ENCODE data around the gene FHOD3.

- TF ChIP-seq POLR2AphosphoS5 (IDR thresholded peaks at IDR 0.05; ENCODE audit: low read depth, low read length) (no peak), POLR2A (IDR thresholded peaks at IDR 0.05; ENCODE audit: low read depth, low read length) (no peak), TAF1 (IDR thresholded peaks at IDR 0.05; ENCODE audit: borderline replicate concordance, low read depth, low read length) (no peak)
Observed at GRCh38 chr18:36561046-36561445, 263.5 kb downstream of the FHOD3 start.

All from GM12892 (cell line).